HFFc6 (cell line): ENCODE results near the gene NKAIN1. TPM values are rescaled to one million over a fixed set of nuclear protein-coding genes. Genes with fewer than 3 reads are reported as not detected.

Experiments
- DNase-seq: peaks from one replicate; pipeline ENCODE4 v3.0.0-alpha.2; 2018
- H3K27ac Mint-ChIP-seq: 2 replicates; pipeline ENCODE4 v1.8.0; 2020; ENCODE audit warnings: mild to moderate bottlenecking, mixed read lengths
- H3K27me3 Mint-ChIP-seq: 2 replicates; pipeline ENCODE4 v1.8.0; 2021; ENCODE audit warnings: mild to moderate bottlenecking, moderate library complexity, mixed read lengths; ENCODE audit not compliant: insufficient read depth
- H3K36me3 Mint-ChIP-seq: 2 replicates; pipeline ENCODE4 v1.8.0; 2021; ENCODE audit warnings: low read depth, mixed read lengths
- H3K4me1 Mint-ChIP-seq: 2 replicates; pipeline ENCODE4 v1.8.0; 2020; ENCODE audit warnings: low read depth, mixed read lengths
- H3K4me3 Mint-ChIP-seq: 2 replicates; pipeline ENCODE4 v1.8.0; 2020; ENCODE audit warnings: mild to moderate bottlenecking, moderate library complexity, mixed read lengths
- H3K9me3 Mint-ChIP-seq: 2 replicates; pipeline ENCODE4 v1.8.0; 2020; ENCODE audit warnings: mild to moderate bottlenecking, mixed read lengths
- total RNA-seq, 6 experiments: library from RNA; stranded (reverse); fragmentation: NEBNext Ultra II Directional; extraction: Animal tissue kit (Norgen Biotek cat#: 25700); gene quantifications; 2 replicates in 1 of 6; 3 replicates in 5 of 6; pipeline ENCODE4 v1.2.3, GENCODE V29; 2021
- TF ChIP-seq, protein P1 (sequence below): fragments of 200-600 bp; sonication (generic); IDR thresholded peaks from 2 replicates; pipeline ENCODE4 v1.5.0; 2021; ENCODE audit warnings: antibody characterized with exemption, mild to moderate bottlenecking

Gene NKAIN1
- total RNA-seq, 6 experiments from 2014 or later: not detected

GRCh38 chr1:31193729-31194128, 46.0 kb downstream of the NKAIN1 start:
- Mint-ChIP-seq H3K27ac (no peak overlapping the region), H3K27me3 (peaks cover 28% of the 10 kb centered on the region), H3K36me3 (no peaks in the 10 kb centered on the region), H3K4me3 (no peak overlapping the region), H3K4me1 (peaks cover 10% of the 10 kb centered on the region; the same call in 1 of the 2 replicates), H3K9me3 (no peaks in the 10 kb centered on the region)
- TF ChIP-seq, protein P1, sequence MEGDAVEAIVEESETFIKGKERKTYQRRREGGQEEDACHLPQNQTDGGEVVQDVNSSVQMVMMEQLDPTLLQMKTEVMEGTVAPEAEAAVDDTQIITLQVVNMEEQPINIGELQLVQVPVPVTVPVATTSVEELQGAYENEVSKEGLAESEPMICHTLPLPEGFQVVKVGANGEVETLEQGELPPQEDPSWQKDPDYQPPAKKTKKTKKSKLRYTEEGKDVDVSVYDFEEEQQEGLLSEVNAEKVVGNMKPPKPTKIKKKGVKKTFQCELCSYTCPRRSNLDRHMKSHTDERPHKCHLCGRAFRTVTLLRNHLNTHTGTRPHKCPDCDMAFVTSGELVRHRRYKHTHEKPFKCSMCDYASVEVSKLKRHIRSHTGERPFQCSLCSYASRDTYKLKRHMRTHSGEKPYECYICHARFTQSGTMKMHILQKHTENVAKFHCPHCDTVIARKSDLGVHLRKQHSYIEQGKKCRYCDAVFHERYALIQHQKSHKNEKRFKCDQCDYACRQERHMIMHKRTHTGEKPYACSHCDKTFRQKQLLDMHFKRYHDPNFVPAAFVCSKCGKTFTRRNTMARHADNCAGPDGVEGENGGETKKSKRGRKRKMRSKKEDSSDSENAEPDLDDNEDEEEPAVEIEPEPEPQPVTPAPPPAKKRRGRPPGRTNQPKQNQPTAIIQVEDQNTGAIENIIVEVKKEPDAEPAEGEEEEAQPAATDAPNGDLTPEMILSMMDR: no peak
- DNase-seq: no peak

GRCh38 chr1:31191281-31191680, 48.4 kb downstream of the NKAIN1 start:
- no peak for DNase-seq
- Mint-ChIP-seq H3K27me3 (peaks cover 40% of the 10 kb centered on the region), H3K36me3 (no peaks in the 10 kb centered on the region), H3K4me1 (no peaks in the 10 kb centered on the region), H3K4me3 (no peak overlapping the region), H3K27ac (no peak overlapping the region), H3K9me3 (no peaks in the 10 kb centered on the region)
- TF ChIP-seq, protein P1: no peak

GRCh38 chr1:31189696-31190674, 49.7 kb downstream of the NKAIN1 start:
- TF ChIP-seq, protein P1: no peak
- Mint-ChIP-seq H3K9me3 (no peaks in the 10 kb centered on the region), H3K27ac (no peak overlapping the region), H3K36me3 (no peaks in the 10 kb centered on the region), H3K4me3 (no peak overlapping the region), H3K4me1 (no peaks in the 10 kb centered on the region), H3K27me3 (peaks cover 40% of the 10 kb centered on the region)
- DNase-seq: no peak

DNA sequence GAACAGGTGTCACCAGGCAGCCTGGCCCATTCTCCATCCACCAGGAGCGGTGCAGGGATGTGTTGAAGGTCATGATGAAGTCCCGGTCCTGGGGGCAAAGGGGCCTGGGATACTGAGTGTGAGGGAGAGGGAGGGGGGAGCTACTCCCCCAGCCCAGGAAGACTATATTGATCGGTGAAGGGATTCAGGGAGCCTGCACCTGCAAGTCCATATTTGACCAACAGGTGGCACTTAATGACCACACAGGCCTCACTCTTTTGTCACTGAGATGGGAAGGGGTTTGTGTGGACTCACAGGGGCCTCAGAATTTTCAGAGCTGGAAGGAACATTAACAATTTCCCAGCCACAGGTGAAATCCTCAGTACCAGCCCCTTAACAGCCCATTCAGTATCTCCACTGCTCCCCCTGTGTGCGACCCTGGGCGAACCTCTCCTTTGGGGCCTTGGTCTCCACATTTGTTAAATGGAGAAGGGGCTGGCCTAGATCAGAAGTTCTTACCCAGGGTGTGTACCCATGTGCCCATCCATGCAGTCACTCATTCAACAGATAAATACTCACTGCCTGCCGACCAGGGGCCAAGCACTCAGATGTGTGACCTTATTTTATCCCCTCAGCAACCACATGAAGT, 55.6 kb downstream of the NKAIN1 start:
- TF ChIP-seq, protein P1: peak; percentile 92
- no peaks in the 10 kb centered on the region for H3K36me3 Mint-ChIP-seq
- H3K27me3 Mint-ChIP-seq: peaks cover 42% of the 10 kb centered on the region
- H3K27ac Mint-ChIP-seq: no peak overlapping the region
- H3K9me3 Mint-ChIP-seq: no peaks in the 10 kb centered on the region
- H3K4me1 Mint-ChIP-seq: peaks cover 6% of the 10 kb centered on the region; the same call in 1 of the 2 replicates
- DNase-seq: no peak
- H3K4me3 Mint-ChIP-seq: no peak overlapping the region

- H3K27me3 Mint-ChIP-seq: peaks cover 35% of the 10 kb centered on the region
- DNase-seq: no peak
- H3K36me3 Mint-ChIP-seq: no peaks in the 10 kb centered on the region
- H3K4me1 Mint-ChIP-seq: peaks cover 6% of the 10 kb centered on the region; the same call in 1 of the 2 replicates
- TF ChIP-seq, protein P1: no peak
- no peaks in the 10 kb centered on the region for H3K9me3 Mint-ChIP-seq
- H3K4me3 Mint-ChIP-seq: no peak overlapping the region
- H3K27ac Mint-ChIP-seq: no peak overlapping the region
Observed at GRCh38 chr1:31183126-31183525, 56.6 kb downstream of the NKAIN1 start.
